Eye (tissue), 1 donor: ENCODE measurements around the gene RALBP1.
A peak's percentile ranks its signal among the peaks of the same experiment; 100 is the strongest.

Source experiments
- DNase-seq: peaks from one replicate; pipeline ENCODE4 v3.0.0-alpha.2; 2015

The RALBP1 gene

DNA sequence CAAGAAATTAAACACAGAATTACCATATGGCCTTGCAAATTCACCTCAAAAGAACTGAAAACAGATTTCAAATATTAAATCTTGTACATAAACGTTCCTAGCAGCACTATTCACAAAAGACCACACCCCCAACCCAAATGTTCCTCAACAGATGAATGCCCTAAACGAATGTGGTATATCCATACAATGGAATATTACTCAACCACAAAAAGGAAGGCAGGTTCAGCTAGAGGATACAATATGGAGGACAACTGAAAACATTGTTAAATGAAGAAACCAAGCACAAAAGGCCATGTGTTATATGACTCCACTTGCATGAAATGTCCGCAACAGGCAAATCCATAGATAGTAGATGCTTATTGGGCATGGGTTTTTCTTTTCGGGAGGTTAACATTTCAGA, 77.3 kb downstream of the RALBP1 start:
- DNase-seq: no peak

DNA sequence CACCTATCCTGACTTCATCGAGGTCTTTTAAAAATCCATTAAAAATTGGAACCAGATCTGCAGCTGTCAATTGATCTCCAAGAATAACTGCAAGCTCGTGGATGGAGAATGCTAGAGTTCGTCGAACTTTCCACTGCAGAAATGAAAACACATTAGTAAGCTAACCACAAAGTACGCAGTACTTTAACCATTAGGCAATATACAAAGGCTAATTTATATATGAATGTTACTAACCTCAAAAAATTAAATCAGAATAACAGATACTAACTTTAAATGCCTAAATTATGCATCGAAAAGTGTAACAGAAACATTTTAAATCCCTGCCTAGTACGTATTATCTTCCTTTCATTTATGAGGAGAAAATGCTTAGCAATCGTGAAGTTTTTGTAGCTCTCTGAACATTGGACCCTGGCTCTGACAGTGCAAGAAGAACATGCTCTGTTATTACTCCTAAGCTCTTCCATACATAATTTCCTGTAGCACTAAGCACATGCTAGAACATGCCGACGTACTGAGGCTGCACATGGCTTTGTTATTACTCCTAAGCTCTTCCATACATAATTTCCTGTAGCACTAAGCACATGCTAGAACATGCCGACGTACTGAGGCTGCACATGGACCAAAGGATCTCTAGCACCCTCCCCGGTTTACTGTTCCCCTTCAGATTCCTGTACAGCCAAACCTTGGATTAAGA, 82.1 kb downstream of the RALBP1 start:
- DNase-seq: no peak

GRCh38 chr18:9558387-9559064, 83.2 kb downstream of the RALBP1 start:
- no peak for DNase-seq

GRCh38 chr18:9559253-9559652, 83.9 kb downstream of the RALBP1 start:
- DNase-seq: no peak

DNA sequence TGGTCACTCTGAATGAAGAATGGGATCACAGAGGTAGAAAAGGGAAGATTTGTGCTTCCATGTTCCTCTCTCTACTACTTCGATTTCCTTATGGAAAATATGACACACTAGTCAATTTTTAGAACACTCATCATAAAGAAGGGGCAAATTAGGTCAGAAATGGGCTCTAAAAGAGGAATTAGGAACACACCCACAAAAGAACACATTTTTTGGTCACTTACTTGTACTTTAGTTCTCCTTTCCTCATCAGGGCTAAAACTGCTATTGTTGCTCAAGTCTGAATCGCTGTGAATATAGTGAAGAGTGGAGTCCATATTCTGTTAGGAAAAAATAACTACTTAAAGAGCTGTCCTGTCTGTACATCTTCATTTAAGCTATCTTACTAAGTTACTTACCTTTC, 86.4 kb downstream of the RALBP1 start:
- no peak for DNase-seq

DNA sequence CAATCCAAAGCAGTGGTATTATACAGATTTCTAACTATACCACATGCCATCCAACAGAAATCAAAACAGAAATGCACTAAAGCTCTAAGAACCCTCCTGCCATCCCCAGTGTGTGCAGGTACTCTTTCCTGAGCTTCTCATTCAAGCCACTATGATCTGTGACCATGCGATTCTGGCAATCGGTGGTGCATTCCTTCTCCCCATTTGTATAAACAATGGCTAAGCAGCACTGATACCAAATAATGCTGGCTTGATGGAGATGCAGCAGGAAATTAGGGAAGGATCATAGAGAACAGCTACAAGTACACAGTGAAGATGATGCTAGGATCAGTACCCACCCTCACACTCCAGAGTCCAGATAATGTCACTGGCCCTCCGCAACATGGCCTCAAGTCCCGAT, 87.3 kb downstream of the RALBP1 start:
- DNase-seq: no peak

DNA sequence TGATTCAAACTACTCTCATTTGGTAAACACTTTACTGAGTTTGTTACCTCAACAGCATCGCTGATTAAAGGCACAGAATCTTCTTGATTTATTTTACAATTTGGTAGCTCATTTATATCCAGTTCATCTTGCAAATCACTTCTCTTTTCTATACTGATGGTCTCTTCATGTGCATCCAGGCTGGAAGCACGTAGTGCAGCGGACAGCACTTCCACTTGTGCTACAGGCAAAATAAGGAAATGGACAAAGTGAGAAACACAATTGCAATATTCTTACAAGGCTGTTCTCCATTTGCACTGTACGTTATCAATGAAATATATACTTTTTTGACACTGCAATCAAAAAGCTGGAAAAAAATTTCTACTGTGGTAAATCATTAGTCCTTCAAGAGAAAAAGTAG, 88.0 kb downstream of the RALBP1 start:
- DNase-seq: no peak

DNA sequence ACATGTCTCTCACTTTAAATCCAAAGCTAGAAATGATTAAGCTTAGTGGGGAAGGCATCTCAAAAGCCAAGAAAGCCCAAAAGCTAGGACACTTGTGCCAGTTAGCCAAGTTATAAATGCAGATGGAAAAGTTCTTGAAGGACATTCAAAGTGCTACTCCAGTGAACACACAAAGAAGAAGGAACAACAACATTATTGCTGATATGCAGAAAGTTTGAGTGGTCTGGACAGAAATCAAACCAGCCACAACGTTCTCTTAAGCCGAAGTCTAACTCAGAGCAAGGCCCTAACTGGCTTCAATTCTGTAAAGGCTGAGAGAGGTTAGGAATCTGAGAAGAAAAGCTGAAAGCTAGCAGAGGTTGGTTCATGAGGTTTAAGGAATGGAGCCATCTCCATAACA, 90.1 kb downstream of the RALBP1 start:
- no peak for DNase-seq

DNA sequence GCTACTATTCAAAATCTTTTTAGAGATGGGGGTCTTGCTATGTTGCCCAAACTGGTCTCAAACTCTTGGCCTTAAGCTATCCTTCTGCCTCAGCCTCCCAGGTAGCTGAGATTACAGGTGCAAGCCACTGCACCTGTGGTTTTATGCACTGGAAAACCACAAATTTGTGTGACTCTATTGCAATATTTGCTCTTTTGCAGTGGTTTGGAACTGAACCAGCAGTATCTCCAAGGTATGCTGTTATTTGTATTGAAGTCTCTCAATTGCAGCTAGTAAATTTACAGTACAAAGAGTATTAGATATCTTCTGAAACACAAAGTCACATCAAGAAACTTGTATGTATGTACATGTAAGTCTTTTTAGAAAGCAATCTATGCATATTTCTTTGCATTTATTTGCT, 92.9 kb downstream of the RALBP1 start:
- no peak for DNase-seq

GRCh38 chr18:9569178-9569577, 93.9 kb downstream of the RALBP1 start:
- no peak for DNase-seq

GRCh38 chr18:9570255-9570654, 94.9 kb downstream of the RALBP1 start:
- no peak for DNase-seq

GRCh38 chr18:9571546-9571945, 96.2 kb downstream of the RALBP1 start:
- no peak for DNase-seq

DNA sequence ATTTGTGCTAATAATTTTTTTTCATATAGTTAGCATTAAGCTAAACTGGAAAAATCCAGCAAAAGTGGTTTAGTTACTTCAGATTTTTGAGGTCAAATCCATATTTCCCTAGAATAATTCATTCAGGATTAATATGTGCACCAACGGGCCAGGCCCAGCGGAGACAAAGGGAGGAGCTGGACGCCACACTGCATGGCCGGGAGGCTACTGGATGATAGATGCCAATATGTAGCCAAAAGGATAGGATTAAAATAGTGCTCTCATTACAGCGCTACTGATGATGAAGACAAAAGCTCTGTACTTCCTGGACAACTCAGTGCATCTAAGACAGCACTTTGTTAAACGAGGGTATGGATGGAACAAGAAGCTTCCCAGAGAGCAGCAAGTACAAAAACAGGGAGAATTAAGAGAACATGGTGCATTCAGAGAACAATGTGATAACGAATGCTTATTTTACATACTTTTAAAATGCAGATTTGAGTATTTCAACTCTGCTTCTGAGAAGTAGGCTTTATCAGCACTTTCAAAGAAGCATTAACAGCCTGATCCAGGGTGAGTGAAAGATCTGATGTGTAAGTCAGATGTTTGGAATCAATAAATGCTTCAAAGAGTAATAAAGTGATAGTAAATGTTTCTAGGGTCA, 99.3 kb downstream of the RALBP1 start:
- no peak for DNase-seq

- peak; percentile 94 for DNase-seq
These were observed 100.2 kb downstream of the RALBP1 start for GRCh38 chr18:9575558-9575957.

- no peak for DNase-seq
These were observed 102.0 kb downstream of the RALBP1 start for GRCh38 chr18:9577361-9577760.

DNA sequence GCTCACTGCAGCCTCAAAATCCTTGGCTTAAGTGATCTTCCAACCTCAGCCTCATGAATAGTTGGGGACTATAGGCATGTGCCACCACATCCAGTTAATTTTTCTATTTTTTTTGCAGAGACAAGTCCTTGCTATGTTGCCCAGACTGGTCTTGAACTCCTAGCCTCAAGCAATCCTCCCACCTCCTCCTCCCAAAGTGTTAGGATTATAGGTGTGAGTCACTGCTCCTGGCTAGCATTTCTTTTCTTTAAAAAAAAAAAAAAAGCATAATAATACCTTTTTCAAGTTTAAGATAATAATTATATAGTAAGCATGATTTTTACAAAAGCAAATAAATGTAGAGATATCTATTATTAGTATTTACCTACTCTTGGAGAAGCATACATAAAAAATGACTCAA, 103.0 kb downstream of the RALBP1 start:
- DNase-seq: no peak

GRCh38 chr18:9581667-9582066, 106.4 kb downstream of the RALBP1 start:
- DNase-seq: no peak

GRCh38 chr18:9586814-9587213, 111.5 kb downstream of the RALBP1 start:
- no peak for DNase-seq
